HCEC 1CT (cell line): ENCODE measurements around the gene ARHGAP32.
"Not testable (repeated sequence)": the region's sequence is repeated elsewhere in the genome, so short reads cannot be mapped to it uniquely, and the experiment has no call there.

Experiments used
- DNase-seq: peaks from one replicate; pipeline ENCODE4 v3.0.0-alpha.2; 2017

The ARHGAP32 gene

DNA sequence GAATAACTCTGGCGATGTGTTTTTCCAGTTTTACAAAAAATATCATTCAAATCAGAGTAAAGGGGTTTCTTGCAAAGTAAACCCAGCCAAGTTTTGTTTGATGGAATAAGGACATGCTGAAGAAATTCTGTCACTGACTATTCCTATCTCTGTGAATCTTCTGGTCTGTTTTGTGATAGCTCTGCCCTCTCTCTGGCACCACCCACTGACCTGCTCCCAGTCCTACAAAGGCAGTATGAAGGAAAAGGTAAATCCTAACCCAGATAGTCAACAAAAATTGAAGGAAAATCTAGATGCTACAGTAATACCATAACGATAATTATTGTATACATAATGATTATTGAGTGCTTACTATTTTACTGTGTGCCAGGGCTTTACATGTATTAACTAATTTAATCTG lies 173.1 kb downstream of the ARHGAP32 start:
- DNase-seq: no peak

DNA sequence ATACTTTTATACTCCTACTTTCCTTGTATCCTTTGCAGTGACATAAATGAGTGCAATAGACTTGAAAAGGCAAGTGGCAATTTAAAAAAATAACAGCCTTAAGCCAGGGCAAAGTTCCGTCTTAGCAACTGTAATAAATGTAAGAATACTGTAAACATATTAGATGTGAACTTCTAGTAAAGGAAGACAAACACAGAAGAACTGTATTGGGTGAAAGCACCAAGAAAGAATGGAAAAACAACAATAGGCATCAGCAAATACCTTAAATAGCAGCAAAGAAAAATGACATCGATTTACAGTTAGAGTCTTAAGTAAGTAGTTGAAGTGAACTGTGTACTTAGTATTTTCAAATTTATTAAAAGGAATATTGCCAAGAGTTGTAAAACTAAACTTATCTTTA lies 174.0 kb downstream of the ARHGAP32 start:
- DNase-seq: no peak

- peak; percentile 49 for DNase-seq
Observed at GRCh38 chr11:129013737-129014475, 178.2 kb downstream of the ARHGAP32 start.

GRCh38 chr11:129012880-129013279 lies 179.2 kb downstream of the ARHGAP32 start:
- no peak for DNase-seq

GRCh38 chr11:129006161-129006560 lies 186.0 kb downstream of the ARHGAP32 start:
- DNase-seq: no peak

DNA sequence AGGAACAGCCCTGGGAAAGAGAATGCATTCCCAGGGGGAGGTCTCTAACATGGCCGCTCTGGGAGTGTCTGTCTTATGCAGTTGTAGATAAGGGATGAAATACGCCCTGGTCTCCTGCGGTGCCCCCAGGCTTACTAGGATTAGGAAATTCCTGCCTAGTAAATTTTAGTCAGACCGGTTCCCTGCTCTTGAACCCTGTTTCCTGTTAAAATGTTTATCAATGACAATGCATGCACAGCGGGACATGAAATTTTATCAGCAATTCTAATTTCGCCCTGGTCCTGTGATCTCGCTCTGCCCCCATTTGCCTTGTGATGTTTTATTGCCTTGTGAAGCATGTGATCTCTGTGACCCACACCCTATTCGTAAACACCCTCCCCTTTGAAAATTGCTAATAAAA lies 193.0 kb downstream of the ARHGAP32 start:
- not testable (repeated sequence) for DNase-seq

DNA sequence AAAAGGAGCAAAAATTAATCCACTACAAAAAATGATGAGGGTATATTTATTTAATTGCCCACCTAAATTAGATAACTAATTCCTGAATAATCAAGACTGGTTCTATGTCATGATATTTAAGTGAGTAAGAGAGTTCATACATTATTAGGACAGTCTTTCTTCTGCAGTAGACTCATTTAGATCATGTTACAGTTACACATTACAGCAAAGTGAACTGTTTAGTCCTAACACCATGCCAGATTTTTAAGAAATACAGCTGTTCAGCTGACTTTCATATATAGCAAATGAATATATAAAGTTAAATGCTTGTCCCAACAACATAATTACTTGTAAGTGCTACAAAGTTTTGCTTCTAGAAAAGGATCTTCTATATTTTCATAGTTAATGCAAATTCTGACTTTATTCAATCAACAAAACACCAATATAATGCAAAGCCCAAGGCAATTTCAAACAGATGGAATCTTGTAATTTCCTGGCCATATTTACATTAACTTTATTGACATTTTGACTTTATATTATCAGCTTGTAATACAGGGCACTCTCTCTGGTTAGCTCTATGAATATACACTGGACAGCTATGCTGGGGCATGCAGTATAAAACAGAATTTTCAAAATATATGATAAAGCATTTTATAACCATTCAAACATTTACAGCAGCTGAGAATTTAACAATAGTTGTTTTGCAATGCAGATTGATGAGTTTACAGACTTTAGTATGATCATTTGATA lies 203.7 kb downstream of the ARHGAP32 start:
- DNase-seq: no peak

DNA sequence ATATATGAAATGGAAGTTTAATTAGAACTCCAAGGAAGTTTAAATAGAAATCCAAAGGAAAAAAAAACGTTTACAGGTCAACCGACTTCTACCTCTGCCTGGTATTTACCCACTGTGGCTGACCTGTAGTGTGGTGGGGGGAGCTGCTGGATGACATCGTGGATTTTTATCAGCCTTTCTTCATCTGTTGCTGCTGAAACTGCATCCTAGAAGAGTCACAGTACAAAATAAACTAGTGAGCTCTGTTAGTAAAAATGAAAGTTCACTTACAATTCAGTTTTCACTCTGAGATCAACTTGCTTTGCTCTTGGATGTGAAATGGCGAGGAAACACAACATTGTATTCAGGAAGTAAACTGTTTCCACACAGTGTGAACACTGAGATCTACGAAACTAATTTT lies 206.2 kb downstream of the ARHGAP32 start:
- DNase-seq: no peak

DNA sequence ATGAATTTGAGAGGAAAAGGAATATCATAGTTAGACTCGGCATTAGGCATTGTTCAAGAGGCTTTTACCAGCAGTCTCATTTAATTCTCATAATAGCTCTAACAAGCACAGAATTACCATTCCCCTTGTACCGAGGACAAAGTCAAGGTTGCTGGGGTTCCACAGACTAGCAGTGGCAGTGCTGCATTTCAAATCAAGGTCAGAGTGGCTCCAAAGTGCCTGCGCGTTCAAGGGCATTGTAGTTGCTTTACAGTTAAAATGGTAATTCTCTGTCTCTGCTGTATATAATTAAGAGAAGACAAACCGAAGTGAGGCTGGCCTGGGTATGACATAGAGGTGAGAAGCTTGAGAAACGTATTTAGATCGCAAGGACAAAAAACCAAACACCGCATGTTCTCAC lies 209.1 kb downstream of the ARHGAP32 start:
- no peak for DNase-seq

GRCh38 chr11:128981254-128981653 lies 210.9 kb downstream of the ARHGAP32 start:
- peak; percentile 7 for DNase-seq

DNA sequence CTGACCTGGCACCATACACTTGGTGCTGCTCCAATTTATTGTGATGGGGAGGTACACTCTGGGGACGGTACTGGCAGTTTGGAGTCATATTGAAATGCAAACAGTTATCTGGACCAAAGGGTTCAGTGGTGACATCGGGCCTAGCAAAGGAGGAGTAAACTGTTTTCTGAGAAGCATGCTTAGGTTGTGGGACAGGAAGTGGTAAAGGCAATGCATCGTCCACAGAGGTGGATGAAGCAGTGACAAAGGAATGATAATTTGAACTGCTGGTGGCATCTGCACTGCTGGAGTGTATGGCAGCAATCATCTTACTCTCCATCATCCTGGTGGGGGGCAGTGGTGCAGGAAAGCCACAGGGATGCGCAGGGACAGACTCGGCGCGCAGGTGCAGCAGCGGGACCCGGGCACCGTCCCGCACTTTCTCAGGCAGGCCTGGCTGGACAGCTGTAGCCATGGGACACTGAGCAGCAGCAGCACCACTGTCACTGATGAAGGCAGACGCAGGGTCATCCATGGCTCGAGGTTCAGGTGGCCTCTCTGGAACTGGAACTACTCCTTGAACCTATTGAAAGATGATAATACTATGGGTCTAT lies 221.4 kb downstream of the ARHGAP32 start:
- no peak for DNase-seq

DNA sequence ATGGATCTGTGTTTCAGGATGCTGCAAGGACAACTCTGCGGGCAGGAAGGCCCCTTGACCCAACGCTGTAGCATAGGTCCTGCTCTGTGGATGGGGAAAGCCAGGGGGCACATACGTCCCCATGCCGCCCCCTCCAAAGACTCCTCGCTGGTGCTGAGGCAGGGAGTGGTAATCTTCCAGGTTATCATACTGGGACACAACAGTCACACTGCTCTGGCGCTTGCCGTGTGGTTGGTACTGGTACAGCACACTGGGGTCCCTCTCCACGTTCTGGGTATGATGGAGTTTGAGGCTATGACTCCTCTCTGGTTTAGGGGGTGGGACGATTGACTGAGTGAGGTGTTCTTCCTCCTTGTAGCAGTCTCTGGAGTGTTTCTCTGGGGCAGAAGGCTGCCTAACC lies 223.2 kb downstream of the ARHGAP32 start:
- DNase-seq: no peak

- DNase-seq: no peak
Observed at GRCh38 chr11:128967578-128967977, 224.5 kb downstream of the ARHGAP32 start.

- DNase-seq: no peak
Observed at GRCh38 chr11:128965485-128965884, 226.6 kb downstream of the ARHGAP32 start.

DNA sequence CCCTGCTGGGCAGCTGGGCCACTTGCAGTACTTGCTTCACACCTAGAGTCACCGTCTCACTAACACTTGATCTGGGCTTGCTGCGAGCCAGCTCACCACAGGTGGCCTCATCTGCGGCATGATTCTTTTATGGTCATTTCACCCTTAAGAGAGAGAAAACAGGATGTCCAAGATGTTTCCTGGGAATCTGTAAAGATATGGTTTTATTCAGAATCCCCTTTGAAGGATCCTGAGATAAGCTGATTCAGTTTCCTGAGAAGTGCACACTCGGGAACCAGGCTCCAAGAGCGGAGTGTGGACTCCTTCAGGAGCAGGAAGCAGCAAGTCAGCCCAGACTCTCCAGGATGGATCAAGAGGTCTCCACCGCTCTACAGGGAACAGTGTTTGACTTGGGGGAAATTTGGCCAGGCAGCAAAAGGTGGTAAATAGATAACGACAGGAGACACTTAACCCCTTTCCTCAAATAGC lies 227.6 kb downstream of the ARHGAP32 start:
- no peak for DNase-seq

DNA sequence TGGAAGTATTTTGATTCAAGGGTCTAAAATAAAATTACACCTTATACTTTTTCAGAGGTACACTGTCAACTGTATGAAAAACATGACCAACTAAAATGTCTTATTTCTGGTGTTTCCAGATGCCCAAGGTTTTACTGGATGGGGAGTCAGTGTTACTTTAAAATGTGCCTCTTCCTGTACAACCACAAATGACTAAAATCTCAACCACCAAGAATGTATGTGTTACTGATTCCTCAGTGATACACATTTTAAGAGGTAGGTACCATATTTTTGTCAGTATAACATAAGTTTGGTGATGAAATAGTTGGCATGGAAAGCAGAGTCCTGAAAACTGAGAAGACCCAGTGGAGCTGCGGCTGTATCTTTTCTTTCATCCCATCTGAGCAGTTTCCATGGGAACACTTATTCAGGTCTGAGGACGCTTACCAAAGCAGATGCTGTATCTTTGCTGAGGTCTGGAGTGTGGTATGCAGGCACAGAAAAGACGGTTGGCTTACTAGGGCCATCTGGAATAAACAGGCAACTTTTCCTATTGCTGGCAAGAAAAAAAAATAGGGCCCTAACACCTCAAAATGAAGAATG lies 228.3 kb downstream of the ARHGAP32 start:
- DNase-seq: no peak

GRCh38 chr11:128962896-128963295 lies 229.2 kb downstream of the ARHGAP32 start:
- no peak for DNase-seq

DNA sequence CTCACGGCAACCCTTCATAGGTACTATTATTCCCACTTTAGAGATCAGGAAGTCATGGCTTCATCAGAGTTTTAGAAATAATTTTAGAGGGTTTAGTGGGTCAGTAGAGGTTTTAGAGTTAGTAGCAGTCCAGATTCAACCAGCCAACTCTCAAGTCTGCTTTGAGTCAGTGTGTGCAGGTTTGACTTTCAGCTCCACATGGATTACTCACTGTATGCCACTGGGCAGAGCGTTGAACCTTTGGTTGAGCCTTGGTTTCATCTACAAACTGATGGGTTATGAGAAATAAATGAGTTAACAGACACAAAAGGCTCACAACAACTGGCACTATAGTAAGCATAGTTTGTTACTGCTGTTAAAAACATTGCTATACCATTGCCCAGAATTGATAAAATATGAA lies 230.5 kb downstream of the ARHGAP32 start:
- DNase-seq: no peak

DNA sequence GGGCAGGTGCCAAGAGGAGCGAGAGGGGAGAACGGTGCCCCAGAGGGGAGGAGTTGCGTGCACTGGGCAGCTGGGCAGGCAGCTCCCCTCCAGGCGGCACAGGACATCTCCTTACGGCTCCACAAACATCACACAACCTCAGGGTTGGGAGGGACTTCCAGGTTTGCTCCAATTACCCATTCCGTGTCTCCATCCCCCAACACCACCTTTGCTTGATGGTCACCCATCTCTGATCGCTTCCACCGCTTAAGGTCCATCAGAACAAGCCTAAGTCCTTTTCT lies 235.0 kb downstream of the ARHGAP32 start:
- no peak for DNase-seq

DNA sequence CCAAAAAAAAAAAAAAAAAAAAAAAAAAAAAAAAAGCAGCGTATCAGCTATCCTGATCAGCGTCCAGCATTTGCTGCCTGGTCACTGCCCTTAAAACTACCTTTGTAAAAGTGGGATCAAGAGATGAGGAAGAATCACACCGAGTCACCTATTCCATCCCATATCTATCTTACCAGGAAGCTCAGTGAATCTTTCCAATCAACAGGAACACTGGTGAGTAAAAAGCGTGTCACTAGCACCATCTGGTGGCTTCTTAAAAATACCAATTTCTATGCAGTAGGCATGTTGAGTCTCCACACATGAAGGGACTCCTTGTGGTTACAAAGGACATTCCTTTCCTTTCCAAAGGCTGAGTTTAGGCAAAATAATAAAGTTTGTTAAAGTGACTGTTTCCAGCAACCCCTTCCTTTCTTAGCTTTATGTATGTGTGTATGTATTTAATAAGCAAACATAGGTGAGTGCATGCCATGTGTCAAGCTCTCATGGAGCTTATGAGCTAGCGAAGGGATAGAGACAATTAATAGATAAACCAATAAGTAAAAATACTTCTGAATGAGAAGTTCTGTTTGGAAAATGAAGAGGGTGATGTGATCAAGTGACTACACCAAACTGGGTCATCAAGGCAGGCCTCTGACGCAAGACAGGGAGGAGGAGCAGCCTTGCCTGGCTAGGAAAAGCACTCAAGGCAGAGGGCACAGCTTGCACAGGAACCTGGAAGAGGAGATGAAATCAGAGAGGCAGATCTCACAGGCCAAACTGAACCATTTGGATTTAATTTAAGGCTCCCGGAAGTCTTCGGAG lies 235.5 kb downstream of the ARHGAP32 start:
- peak; percentile 73 for DNase-seq

DNA sequence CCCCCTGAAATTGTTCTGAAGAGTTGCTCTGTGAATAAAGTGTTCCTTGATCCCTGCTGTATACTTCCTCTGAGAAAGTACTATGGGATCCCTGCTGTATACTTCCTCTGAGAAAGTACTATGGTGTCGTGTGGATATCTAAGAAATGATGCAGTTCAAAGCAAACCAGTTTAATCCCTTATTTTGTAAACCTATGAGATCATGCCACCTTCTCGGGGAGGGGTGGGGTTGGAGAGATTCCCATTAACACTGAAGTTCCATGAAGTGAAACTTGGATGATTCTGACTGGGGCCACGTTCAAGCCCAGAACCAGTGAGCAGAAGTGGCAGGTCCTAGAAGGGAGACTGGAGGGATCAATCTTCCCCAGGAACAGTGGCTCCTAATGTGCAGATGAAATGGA lies 236.5 kb downstream of the ARHGAP32 start:
- no peak for DNase-seq

DNA sequence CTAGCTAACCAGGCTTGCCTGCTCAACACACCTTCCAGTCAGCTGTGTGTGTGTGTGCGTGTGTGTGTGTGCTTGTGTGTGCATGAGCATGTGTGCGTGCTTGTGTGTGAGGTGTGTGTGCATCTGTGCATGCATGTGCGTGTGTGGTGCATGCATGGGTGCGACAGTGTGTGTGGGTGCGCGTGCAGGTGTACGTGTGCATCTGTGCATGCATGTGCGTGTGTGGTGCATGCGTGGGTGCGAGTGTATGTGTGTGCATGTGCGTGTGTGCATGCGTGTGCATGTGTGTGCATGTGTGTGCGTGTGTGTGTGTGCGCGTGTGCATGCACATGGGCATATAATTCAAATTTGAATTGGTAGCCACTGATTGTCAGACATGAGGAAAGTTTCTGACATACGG lies 239.0 kb downstream of the ARHGAP32 start:
- no peak for DNase-seq
